NCI-H345 (cell line): ENCODE data around the gene PRDM16.

Source experiments
- DNase-seq: peaks from one replicate; lab custom pipeline; 2025; lab: John Stamatoyannopoulos, UW

PRDM16 gene

GRCh38 chr1:3207217-3207848, 138.3 kb downstream of the PRDM16 start:
- no peak for DNase-seq

GRCh38 chr1:3208819-3209200, 139.8 kb downstream of the PRDM16 start:
- DNase-seq = no peak

GRCh38 chr1:3209201-3209600, 140.2 kb downstream of the PRDM16 start:
- DNase-seq = no peak

GRCh38 chr1:3211582-3212375, 142.8 kb downstream of the PRDM16 start:
- no peak for DNase-seq

GRCh38 chr1:3212453-3213355, 143.7 kb downstream of the PRDM16 start:
- DNase-seq = no peak

- no peak for DNase-seq
These were observed 144.7 kb downstream of the PRDM16 start for GRCh38 chr1:3213730-3214129.

- no peak for DNase-seq
These were observed 146.4 kb downstream of the PRDM16 start for GRCh38 chr1:3215198-3216014.

GRCh38 chr1:3216015-3216391, 147.0 kb downstream of the PRDM16 start:
- no peak for DNase-seq

GRCh38 chr1:3217181-3217641, 148.2 kb downstream of the PRDM16 start:
- DNase-seq = no peak

- no peak for DNase-seq
These were observed 149.1 kb downstream of the PRDM16 start for GRCh38 chr1:3217979-3218679.

GRCh38 chr1:3219005-3219790, 150.2 kb downstream of the PRDM16 start:
- DNase-seq = no peak

GRCh38 chr1:3219791-3220467, 150.9 kb downstream of the PRDM16 start:
- DNase-seq = no peak

- DNase-seq = no peak
These were observed 152.4 kb downstream of the PRDM16 start for GRCh38 chr1:3221112-3222041.

GRCh38 chr1:3222042-3222692, 153.2 kb downstream of the PRDM16 start:
- DNase-seq = no peak

- no peak for DNase-seq
These were observed 156.7 kb downstream of the PRDM16 start for GRCh38 chr1:3225661-3226060.

- no peak for DNase-seq
These were observed 157.2 kb downstream of the PRDM16 start for GRCh38 chr1:3226191-3226590.

- DNase-seq = no peak
These were observed 157.8 kb downstream of the PRDM16 start for GRCh38 chr1:3226701-3227350.

GRCh38 chr1:3227351-3227704, 158.3 kb downstream of the PRDM16 start:
- no peak for DNase-seq
